Body of pancreas (tissue), 4 donors: ENCODE measurements around the gene ITGB1BP1.

Experiments used
- CTCF ChIP-seq, 7 experiments: fragments of 450-650 bp in 4 of 7; fragments of 200-600 bp in 3 of 7; sonication (generic) in 3 of 7; IDR thresholded peaks; one replicate each; pipeline ENCODE4 v1.5.1; 2016 to 2019; ENCODE audit warnings: antibody characterized with exemption in 7 of 7
- POLR2A ChIP-seq, 3 donors: fragments of 450-650 bp; IDR thresholded peaks; one replicate each; pipeline ENCODE4 v1.6.1; 2016; ENCODE audit warnings: antibody characterized with exemption in 3 of 3, mild to moderate bottlenecking in 2 of 3

- TF ChIP-seq POLR2A (IDR thresholded peaks at IDR 0.05) (no peak), CTCF (IDR thresholded peaks at IDR 0.05) (no peak)
These were observed 49.2 kb upstream of the ITGB1BP1 start for GRCh38 chr2:9472511-9472910.
